H1 (cell line): ENCODE results near the gene SRRM5. TPM values are rescaled to one million over a fixed set of nuclear protein-coding genes. Genes with fewer than 3 reads are reported as not detected.
A peak's percentile ranks its signal among the peaks of the same experiment; 100 is the strongest.

Source experiments
- CHD7 ChIP-seq: fragments of 300-600 bp; sonication (generic); IDR thresholded peaks from 2 replicates; pipeline ENCODE4 v1.7.1; 2012; ENCODE audit warnings: low read length, moderate library complexity, mild to moderate bottlenecking, inconsistent platforms; ENCODE audit not compliant: insufficient replicate concordance
- KDM1A ChIP-seq: fragments of 200-600, 300-600 bp; sonication (generic); IDR thresholded peaks from 2 replicates; pipeline ENCODE4 v1.7.1; 2016; ENCODE audit warnings: mild to moderate bottlenecking, low read length, borderline replicate concordance
- polyA plus RNA-seq, 7 experiments: library from polyadenylated mRNA; depleted of rRNA in 3 of 7; stranded (reverse) in 5 of 7; unstranded in 2 of 7; fragments of >200 nt in 5 of 7; fragments of 200-250 nt in 2 of 7; gene quantifications; 1 replicate in 5 of 7; 2 replicates in 1 of 7; 4 replicates in 1 of 7; pipeline versions ENCODE4 v1.2.1 to v1.2.3, GENCODE V29; 2011 to 2013; ENCODE audit warnings: missing spikeins in 2 of 7, mixed read lengths in 2 of 7
- total RNA-seq: library from RNA; stranded (reverse); fragmentation: NEBNext Ultra II Directional; extraction: Animal tissue kit (Norgen Biotek cat#: 25700); gene quantifications from 2 replicates; pipeline ENCODE4 v1.2.1, GENCODE V29; 2021

Gene SRRM5
- total and polyA plus RNA-seq, 2 of the 8 experiments (the other 6 are each of a cell fraction or from before 2014, with no cell fraction given): 0.06 to 0.11 TPM

GRCh38 chr19:43634068-43634467 lies 22.2 kb downstream of the SRRM5 start (continued):
- TF ChIP-seq CHD7: no peak
- 0 out of 2 replicates have a peak, but pooled peaks have one; percentile 28 for TF ChIP-seq KDM1A
